ENCODE data around the gene PRSS2. TPM values are rescaled to one million over a fixed set of nuclear protein-coding genes. Genes with fewer than 3 reads are reported as not detected.
"Not testable (repeated sequence)": the region's sequence is repeated elsewhere in the genome, so short reads cannot be mapped to it uniquely, and the experiment has no call there.

Gene PRSS2
- total and polyA plus RNA-seq, 7 experiments from 2014 or later: not detected

- H3K4me1 Mint-ChIP-seq; H3K27ac ChIP-seq (ENCODE audit: low read depth, low read length); DNase-seq; H3K36me3 ChIP-seq (ENCODE audit: control insufficient read depth in 2 of 3, insufficient read depth in 3 of 3, low read length in 3 of 3); H3K27me3 ChIP-seq (ENCODE audit: control insufficient read depth in 2 of 2, insufficient read depth in 2 of 2, low read length in 2 of 2); H3K4me3 ChIP-seq (ENCODE audit: low read length); ATAC-seq; H3K4me3 Mint-ChIP-seq; H3K36me3 Mint-ChIP-seq; H3K9me3 Mint-ChIP-seq; H3K9me3 ChIP-seq (ENCODE audit: control insufficient read depth in 2 of 3, low read length in 3 of 3); intact Hi-C loops (cut with micrococcal nuclease); CTCF ChIA-PET; H3K4me1 ChIP-seq (ENCODE audit: control insufficient read depth in 2 of 2, insufficient read depth in 2 of 2, low read length in 2 of 2); POLR2A ChIA-PET: not testable (repeated sequence)
- Mint-ChIP-seq H3K27ac (peak overlapping the region in 1 of 9 donors; percentile 19), H3K27me3 (peaks cover 0 to 19% (median 0%) of the 10 kb centered on the region in 5 donors)
Measured at GRCh38 chr7:142741932-142742331, 28.8 kb upstream of the PRSS2 start.

DNA sequence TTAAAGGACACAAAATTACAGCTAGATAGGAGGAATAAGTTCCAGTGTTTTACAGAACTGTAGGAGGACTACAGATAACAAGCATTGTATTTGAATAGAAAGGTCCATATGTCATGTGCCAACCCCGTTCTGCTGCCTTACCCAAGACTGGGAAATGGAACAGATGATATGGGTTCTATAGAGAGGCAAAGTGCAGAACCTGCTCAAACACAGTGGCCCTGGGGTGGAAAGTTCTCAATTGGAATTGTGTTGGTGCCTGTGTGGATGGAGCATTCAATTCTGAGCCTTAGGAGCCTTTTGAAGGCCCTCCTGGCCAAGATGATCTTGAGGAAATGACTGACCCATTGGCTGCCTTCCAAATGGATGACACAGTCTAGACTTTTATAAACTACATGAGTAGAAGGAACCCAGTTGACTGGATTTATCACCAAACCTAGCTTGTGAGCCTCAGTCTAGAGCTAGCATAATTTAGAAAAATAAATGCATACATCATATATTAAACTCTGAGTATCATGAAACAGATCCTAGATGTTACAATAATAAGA is 25.6 kb upstream of the PRSS2 start:
- no peaks in the 10 kb centered on the region for H3K9me3 ChIP-seq (ENCODE audit: control insufficient read depth in 2 of 3, low read length in 3 of 3)
- peaks cover 0 to 1% (median under 1%) of the 10 kb centered on the region in 7 donors for H3K4me1 Mint-ChIP-seq
- CTCF ChIA-PET: no interaction called here
- no peaks in the 10 kb centered on the region for H3K27me3 ChIP-seq (ENCODE audit: control insufficient read depth in 2 of 2, insufficient read depth in 2 of 2, low read length in 2 of 2)
- H3K27ac ChIP-seq (ENCODE audit: low read depth, low read length): no peak overlapping the region
- peaks cover 0 to 16% (median 0%) of the 10 kb centered on the region in 5 donors for H3K27me3 Mint-ChIP-seq
- no peak overlapping the region for H3K27ac Mint-ChIP-seq
- no peak overlapping the region for H3K4me3 ChIP-seq (ENCODE audit: low read length)
- DNase-seq (no peak), ATAC-seq (no peak)
- H3K4me3 Mint-ChIP-seq: no peak overlapping the region
- H3K36me3 ChIP-seq (ENCODE audit: control insufficient read depth in 2 of 3, insufficient read depth in 3 of 3, low read length in 3 of 3): no peaks in the 10 kb centered on the region
- no peaks in the 10 kb centered on the region for H3K36me3 Mint-ChIP-seq
- no peaks in the 10 kb centered on the region for H3K4me1 ChIP-seq (ENCODE audit: control insufficient read depth in 2 of 2, insufficient read depth in 2 of 2, low read length in 2 of 2)
- POLR2A ChIA-PET: no interaction called here
- peaks cover 0 to 1% (median 0%) of the 10 kb centered on the region in 11 donors for H3K9me3 Mint-ChIP-seq
- intact Hi-C loops (cut with micrococcal nuclease): no loop called here

DNA sequence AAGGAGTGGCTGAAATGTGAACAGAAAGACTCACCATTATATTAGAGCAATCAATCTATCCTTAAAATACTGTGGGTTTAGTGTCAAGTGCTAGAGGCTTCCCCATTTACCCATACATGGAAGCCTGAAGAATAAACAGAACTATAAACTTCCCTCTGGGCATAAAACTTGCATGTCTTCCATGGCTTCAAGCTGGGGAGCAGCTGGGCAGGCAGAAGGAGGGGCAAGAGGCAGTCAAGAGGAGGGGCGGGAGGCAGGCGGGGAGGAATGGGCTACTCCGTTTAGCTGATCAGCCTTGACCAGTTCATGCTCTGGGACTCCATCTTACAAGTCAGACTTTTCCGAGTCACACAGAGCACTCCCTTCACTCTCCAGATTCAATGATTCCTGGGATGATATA is 25.0 kb upstream of the PRSS2 start:
- Mint-ChIP-seq H3K27me3 (peaks cover 0 to 16% (median 0%) of the 10 kb centered on the region in 5 donors), H3K36me3 (no peaks in the 10 kb centered on the region), H3K4me3 (no peak overlapping the region), H3K27ac (no peak overlapping the region), H3K9me3 (peaks cover 0 to under 1% (median 0%) of the 10 kb centered on the region in 11 donors), H3K4me1 (peaks cover 0 to under 1% (median 0%) of the 10 kb centered on the region in 7 donors)
- DNase-seq (no peak), ATAC-seq (no peak)
- no peaks in the 10 kb centered on the region for H3K4me1 ChIP-seq (ENCODE audit: control insufficient read depth in 2 of 2, insufficient read depth in 2 of 2, low read length in 2 of 2)
- ChIA-PET POLR2A (no interaction called here), CTCF (no interaction called here)
- no peaks in the 10 kb centered on the region for H3K27me3 ChIP-seq (ENCODE audit: control insufficient read depth in 2 of 2, insufficient read depth in 2 of 2, low read length in 2 of 2)
- no peak overlapping the region for H3K4me3 ChIP-seq (ENCODE audit: low read length)
- H3K27ac ChIP-seq (ENCODE audit: low read depth, low read length): no peak overlapping the region
- H3K36me3 ChIP-seq (ENCODE audit: control insufficient read depth in 2 of 3, insufficient read depth in 3 of 3, low read length in 3 of 3): no peaks in the 10 kb centered on the region
- H3K9me3 ChIP-seq (ENCODE audit: control insufficient read depth in 2 of 3, low read length in 3 of 3): no peaks in the 10 kb centered on the region
- intact Hi-C loops (cut with micrococcal nuclease): no loop called here

DNA sequence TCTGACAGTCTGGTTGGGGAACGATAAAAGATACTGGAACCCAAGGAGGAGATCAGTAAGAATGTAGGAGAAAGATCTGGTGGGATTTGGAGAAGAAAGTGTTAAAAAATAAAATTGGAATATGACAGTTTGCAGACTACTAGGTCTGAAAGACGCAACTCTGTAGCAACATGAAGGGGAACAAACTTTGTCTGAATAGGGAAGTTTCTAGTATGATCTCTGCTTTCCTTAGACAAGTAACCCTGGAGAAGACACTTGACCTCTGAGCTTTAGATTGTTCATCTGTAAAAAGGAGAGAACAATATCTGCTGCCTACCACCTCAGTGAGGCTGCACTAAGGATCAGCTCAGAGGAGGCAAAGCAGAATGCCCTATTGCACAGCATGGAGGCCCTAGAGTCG is 24.5 kb upstream of the PRSS2 start:
- H3K4me3 Mint-ChIP-seq: no peak overlapping the region
- H3K27ac ChIP-seq (ENCODE audit: low read depth, low read length): no peak overlapping the region
- peaks cover 0 to 20% (median 0%) of the 10 kb centered on the region in 5 donors for H3K27me3 Mint-ChIP-seq
- no peak for DNase-seq
- no peak overlapping the region for H3K4me3 ChIP-seq (ENCODE audit: low read length)
- no peaks in the 10 kb centered on the region for H3K36me3 Mint-ChIP-seq
- CTCF ChIA-PET: no interaction called here
- H3K27ac Mint-ChIP-seq: peak overlapping the region in 1 of 9 donors; percentile 48
- ATAC-seq: no peak
- no peaks in the 10 kb centered on the region for H3K4me1 Mint-ChIP-seq
- intact Hi-C loops (cut with micrococcal nuclease): no loop called here
- H3K27me3 ChIP-seq (ENCODE audit: control insufficient read depth in 2 of 2, insufficient read depth in 2 of 2, low read length in 2 of 2): no peaks in the 10 kb centered on the region
- H3K4me1 ChIP-seq (ENCODE audit: control insufficient read depth in 2 of 2, insufficient read depth in 2 of 2, low read length in 2 of 2): no peaks in the 10 kb centered on the region
- POLR2A ChIA-PET: no interaction called here
- no peaks in the 10 kb centered on the region for H3K9me3 ChIP-seq (ENCODE audit: control insufficient read depth in 2 of 3, low read length in 3 of 3)
- H3K36me3 ChIP-seq (ENCODE audit: control insufficient read depth in 2 of 3, insufficient read depth in 3 of 3, low read length in 3 of 3): no peaks in the 10 kb centered on the region
- H3K9me3 Mint-ChIP-seq: no peaks in the 10 kb centered on the region

GRCh38 chr7:142748410-142748809 is 22.4 kb upstream of the PRSS2 start:
- ATAC-seq; POLR2A ChIA-PET; H3K9me3 Mint-ChIP-seq; H3K36me3 ChIP-seq (ENCODE audit: control insufficient read depth in 2 of 3, insufficient read depth in 3 of 3, low read length in 3 of 3); intact Hi-C loops (cut with micrococcal nuclease); H3K9me3 ChIP-seq (ENCODE audit: control insufficient read depth in 2 of 3, low read length in 3 of 3); H3K27me3 ChIP-seq (ENCODE audit: control insufficient read depth in 2 of 2, insufficient read depth in 2 of 2, low read length in 2 of 2); H3K36me3 Mint-ChIP-seq; H3K4me3 Mint-ChIP-seq; DNase-seq; H3K4me1 Mint-ChIP-seq; H3K27ac Mint-ChIP-seq; H3K4me3 ChIP-seq (ENCODE audit: low read length); H3K4me1 ChIP-seq (ENCODE audit: control insufficient read depth in 2 of 2, insufficient read depth in 2 of 2, low read length in 2 of 2); CTCF ChIA-PET; H3K27ac ChIP-seq (ENCODE audit: low read depth, low read length): not testable (repeated sequence)
- H3K27me3 Mint-ChIP-seq: peaks cover 0 to 22% (median 0%) of the 10 kb centered on the region in 5 donors

DNA sequence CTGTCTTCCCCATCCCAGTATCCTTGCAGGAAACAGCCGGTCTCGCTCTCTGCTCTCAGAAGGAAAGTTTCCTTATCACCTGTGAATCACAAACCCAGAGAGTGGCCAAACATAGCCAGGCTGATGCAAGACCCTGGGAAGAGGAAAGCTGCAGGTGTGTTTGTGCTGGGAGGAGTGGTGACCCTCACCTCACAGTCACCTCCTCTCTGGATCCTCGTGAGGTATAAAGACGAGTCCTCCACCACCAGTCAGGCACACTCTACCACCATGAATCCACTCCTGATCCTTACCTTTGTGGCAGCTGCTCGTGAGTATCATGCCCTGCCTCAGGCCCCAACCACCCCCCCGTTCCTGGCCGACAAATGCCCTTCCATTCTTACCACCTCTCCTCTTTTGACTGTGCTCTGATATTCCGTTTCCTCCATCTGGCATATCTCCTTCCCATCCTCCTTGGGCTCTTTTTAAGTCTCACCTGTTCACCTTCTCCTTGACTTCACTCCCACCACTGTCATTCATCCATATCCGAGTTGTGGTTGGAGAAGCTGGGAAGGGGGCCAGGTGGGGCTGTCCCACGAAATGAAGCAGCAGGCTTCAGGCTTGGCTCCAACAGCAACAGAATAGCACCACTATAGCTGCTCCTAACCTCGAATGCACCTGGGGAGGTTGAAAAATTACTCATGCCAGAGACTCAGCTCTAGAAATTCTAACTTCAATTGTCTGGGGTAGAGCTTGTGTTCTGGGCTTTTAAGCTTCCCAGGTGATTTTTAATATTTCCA is 21.4 kb upstream of the PRSS2 start, which contains the start of gene PRSS1:
Gene PRSS1 (plus strand): TSS at position 255 of the 776 bp plus-strand sequence. CDS start 13 bp downstream, at position 268.
- H3K27ac Mint-ChIP-seq: no peak within 1 kb of the TSS
- H3K9me3 Mint-ChIP-seq: no peaks in the 10 kb centered on the region
- no peaks in the 10 kb centered on the region for H3K4me1 Mint-ChIP-seq
- no peaks in the 10 kb centered on the region for H3K36me3 ChIP-seq (ENCODE audit: control insufficient read depth in 2 of 3, insufficient read depth in 3 of 3, low read length in 3 of 3)
- ATAC-seq (no peak), DNase-seq (no peak)
- no peaks in the 10 kb centered on the region for H3K9me3 ChIP-seq (ENCODE audit: control insufficient read depth in 2 of 3, low read length in 3 of 3)
- H3K4me1 ChIP-seq (ENCODE audit: control insufficient read depth in 2 of 2, insufficient read depth in 2 of 2, low read length in 2 of 2): no peaks in the 10 kb centered on the region
- ChIA-PET CTCF (interaction anchor here (0.6 kb wide), 1 partner anchor 625 kb away, joined by 3 read pairs; no protein-coding TSS in a partner anchor), POLR2A (no interaction called here)
- intact Hi-C loops (cut with micrococcal nuclease): no loop called here
- H3K27me3 Mint-ChIP-seq: peaks cover 0 to 22% (median 0%) of the 10 kb centered on the region in 5 donors
- H3K36me3 Mint-ChIP-seq: no peaks in the 10 kb centered on the region
- H3K4me3 Mint-ChIP-seq: no peak within 1 kb of the TSS
- H3K4me3 ChIP-seq (ENCODE audit: low read length): no peak within 1 kb of the TSS
- no peaks in the 10 kb centered on the region for H3K27me3 ChIP-seq (ENCODE audit: control insufficient read depth in 2 of 2, insufficient read depth in 2 of 2, low read length in 2 of 2)
- H3K27ac ChIP-seq (ENCODE audit: low read depth, low read length): no peak within 1 kb of the TSS
